Measurements from ENCODE around the gene RAB3GAP2.

Gene RAB3GAP2

GRCh38 chr1:220227393-220227792 lies 44.9 kb downstream of the RAB3GAP2 start:
- no peaks in the 10 kb centered on the region; the same call in none of the 2 replicates for H3K36me3 ChIP-seq
- H3K27me3 ChIP-seq (ENCODE audit: insufficient read depth, low read depth, severe bottlenecking) = no peaks in the 10 kb centered on the region
- H3K27ac ChIP-seq = no peak overlapping the region
- no peak for DNase-seq
- H3K4me3 ChIP-seq (ENCODE audit: low read depth, low read length) = no peak overlapping the region
- no peaks in the 10 kb centered on the region for H3K9me3 ChIP-seq (ENCODE audit: severe bottlenecking)
- TF ChIP-seq, protein P1, sequence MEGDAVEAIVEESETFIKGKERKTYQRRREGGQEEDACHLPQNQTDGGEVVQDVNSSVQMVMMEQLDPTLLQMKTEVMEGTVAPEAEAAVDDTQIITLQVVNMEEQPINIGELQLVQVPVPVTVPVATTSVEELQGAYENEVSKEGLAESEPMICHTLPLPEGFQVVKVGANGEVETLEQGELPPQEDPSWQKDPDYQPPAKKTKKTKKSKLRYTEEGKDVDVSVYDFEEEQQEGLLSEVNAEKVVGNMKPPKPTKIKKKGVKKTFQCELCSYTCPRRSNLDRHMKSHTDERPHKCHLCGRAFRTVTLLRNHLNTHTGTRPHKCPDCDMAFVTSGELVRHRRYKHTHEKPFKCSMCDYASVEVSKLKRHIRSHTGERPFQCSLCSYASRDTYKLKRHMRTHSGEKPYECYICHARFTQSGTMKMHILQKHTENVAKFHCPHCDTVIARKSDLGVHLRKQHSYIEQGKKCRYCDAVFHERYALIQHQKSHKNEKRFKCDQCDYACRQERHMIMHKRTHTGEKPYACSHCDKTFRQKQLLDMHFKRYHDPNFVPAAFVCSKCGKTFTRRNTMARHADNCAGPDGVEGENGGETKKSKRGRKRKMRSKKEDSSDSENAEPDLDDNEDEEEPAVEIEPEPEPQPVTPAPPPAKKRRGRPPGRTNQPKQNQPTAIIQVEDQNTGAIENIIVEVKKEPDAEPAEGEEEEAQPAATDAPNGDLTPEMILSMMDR (IDR thresholded peaks at IDR 0.05; ENCODE audit: low read depth, low read length) = no peak

DNA sequence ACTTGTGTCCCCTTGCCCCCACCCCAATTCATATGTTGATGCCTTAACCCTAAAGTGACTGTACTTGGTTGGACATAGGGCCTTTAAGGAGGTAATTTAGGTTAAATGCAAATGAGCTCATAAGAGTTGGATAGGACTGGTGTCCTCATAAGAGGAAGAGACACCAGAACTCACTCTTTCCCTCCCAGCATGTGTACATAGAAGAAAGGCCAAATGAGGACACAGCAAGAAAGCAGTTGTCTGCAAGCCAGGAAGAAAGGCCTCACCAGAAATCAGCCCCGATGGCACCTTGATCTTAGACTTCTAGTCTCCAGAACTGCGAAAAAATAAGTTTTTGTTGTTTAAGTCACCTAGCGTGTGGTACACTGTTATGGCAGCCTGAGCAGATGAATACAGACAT lies 45.5 kb downstream of the RAB3GAP2 start:
- no peak overlapping the region for H3K4me3 ChIP-seq (ENCODE audit: low read depth, low read length)
- no peaks in the 10 kb centered on the region for H3K27me3 ChIP-seq (ENCODE audit: insufficient read depth, low read depth, severe bottlenecking)
- no peaks in the 10 kb centered on the region for H3K9me3 ChIP-seq (ENCODE audit: severe bottlenecking)
- TF ChIP-seq, protein P1 (IDR thresholded peaks at IDR 0.05; ENCODE audit: low read depth, low read length) = no peak
- no peaks in the 10 kb centered on the region; the same call in none of the 2 replicates for H3K36me3 ChIP-seq
- H3K27ac ChIP-seq = no peak overlapping the region
- no peak for DNase-seq

GRCh38 chr1:220225957-220226356 lies 46.3 kb downstream of the RAB3GAP2 start:
- H3K27me3 ChIP-seq (ENCODE audit: insufficient read depth, low read depth, severe bottlenecking) = no peaks in the 10 kb centered on the region
- no peak overlapping the region for H3K4me3 ChIP-seq (ENCODE audit: low read depth, low read length)
- TF ChIP-seq, protein P1 (IDR thresholded peaks at IDR 0.05; ENCODE audit: low read depth, low read length) = no peak
- no peak for DNase-seq
- H3K36me3 ChIP-seq = no peaks in the 10 kb centered on the region; the same call in none of the 2 replicates
- H3K27ac ChIP-seq = no peak overlapping the region
- H3K9me3 ChIP-seq (ENCODE audit: severe bottlenecking) = no peaks in the 10 kb centered on the region

DNA sequence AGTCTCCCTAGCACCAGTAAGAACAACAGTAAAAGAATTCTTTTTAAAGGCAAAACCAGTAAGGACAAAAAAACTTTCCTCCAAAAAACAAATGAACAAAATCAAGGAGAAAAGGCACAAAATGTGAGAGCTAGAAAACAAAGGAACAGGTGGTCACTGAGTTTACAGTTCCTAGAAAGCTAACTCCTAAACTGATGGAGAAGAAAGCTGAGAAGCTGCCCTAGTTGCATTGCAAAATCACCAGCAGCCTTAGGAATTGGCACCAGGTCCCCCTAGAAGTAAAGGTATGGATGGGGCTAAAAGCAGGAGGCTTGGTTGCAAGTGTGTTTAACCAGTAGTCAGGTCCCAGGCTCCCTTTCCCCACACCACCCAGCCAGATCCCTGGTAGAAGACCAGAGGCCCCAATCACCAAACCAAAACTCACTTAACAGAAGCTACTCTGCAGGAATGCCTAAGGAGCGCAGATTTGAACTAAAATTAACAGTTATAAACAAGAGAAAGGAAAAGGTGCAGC lies 47.6 kb downstream of the RAB3GAP2 start:
- TF ChIP-seq, protein P1 (IDR thresholded peaks at IDR 0.05; ENCODE audit: low read depth, low read length) = no peak
- Histone ChIP-seq H3K36me3 (no peaks in the 10 kb centered on the region; the same call in 1 of the 2 replicates), H3K27me3 (ENCODE audit: insufficient read depth, low read depth, severe bottlenecking) (no peaks in the 10 kb centered on the region), H3K9me3 (ENCODE audit: severe bottlenecking) (no peaks in the 10 kb centered on the region), H3K27ac (no peak overlapping the region), H3K4me3 (ENCODE audit: low read depth, low read length) (no peak overlapping the region)
- no peak for DNase-seq

DNA sequence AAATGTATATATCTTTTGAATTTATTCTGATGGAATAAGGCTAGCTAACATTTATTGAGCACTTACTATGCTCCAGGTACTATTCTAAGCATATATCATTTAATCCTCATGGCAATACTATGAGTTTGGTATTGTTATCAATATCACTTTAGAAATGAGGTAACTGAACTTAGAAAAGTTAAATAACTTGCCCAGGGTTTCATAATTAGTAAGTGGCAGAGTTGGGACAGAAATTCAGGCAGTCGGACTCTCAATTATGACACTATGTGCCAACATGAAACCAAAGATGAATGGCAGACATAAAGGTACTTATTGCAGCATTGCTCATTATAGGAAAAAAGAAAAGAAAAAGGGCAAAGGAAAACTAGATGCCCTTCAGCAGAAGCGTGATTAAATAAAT lies 48.2 kb downstream of the RAB3GAP2 start:
- no peak overlapping the region for H3K4me3 ChIP-seq (ENCODE audit: low read depth, low read length)
- no peaks in the 10 kb centered on the region for H3K27me3 ChIP-seq (ENCODE audit: insufficient read depth, low read depth, severe bottlenecking)
- DNase-seq = no peak
- H3K27ac ChIP-seq = no peak overlapping the region
- H3K36me3 ChIP-seq = no peaks in the 10 kb centered on the region
- TF ChIP-seq, protein P1 (IDR thresholded peaks at IDR 0.05; ENCODE audit: low read depth, low read length) = no peak
- H3K9me3 ChIP-seq (ENCODE audit: severe bottlenecking) = no peaks in the 10 kb centered on the region

GRCh38 chr1:220222939-220223338 lies 49.3 kb downstream of the RAB3GAP2 start:
- TF ChIP-seq, protein P1 (IDR thresholded peaks at IDR 0.05; ENCODE audit: low read depth, low read length) = no peak
- no peaks in the 10 kb centered on the region for H3K27me3 ChIP-seq (ENCODE audit: insufficient read depth, low read depth, severe bottlenecking)
- H3K9me3 ChIP-seq (ENCODE audit: severe bottlenecking) = no peaks in the 10 kb centered on the region
- DNase-seq = no peak
- no peak overlapping the region for H3K27ac ChIP-seq
- no peak overlapping the region for H3K4me3 ChIP-seq (ENCODE audit: low read depth, low read length)
- H3K36me3 ChIP-seq = no peaks in the 10 kb centered on the region

Measured in WERI-Rb-1 (cell line).